ENCODE results near the gene IQGAP2. TPM values are rescaled to one million over a fixed set of nuclear protein-coding genes. Genes with fewer than 3 reads are reported as not detected.
A peak's percentile ranks its signal among the peaks of the same experiment; 100 is the strongest.

The IQGAP2 gene
- total and polyA plus RNA-seq, 2 donors from 2014 or later, result 23.2 to 35.8 TPM

DNA sequence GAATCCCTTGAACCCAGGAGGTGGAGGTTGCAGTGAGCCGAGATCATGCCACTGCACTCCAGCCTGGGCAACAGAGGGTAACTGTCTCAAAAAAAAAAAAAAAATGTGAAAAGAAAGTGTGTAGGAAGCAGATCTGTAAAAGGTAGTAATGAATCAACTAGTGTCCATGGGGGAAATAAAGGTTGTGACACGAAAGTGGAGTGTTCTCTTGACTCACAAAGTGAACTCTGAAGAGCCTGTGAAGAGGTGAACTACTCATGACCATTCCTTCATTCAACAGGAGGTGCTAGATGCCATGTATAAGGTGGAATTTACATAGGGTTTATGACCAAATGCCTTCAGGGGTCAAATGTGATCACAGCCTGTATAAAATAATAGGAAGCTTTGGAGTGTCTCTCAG, 12.8 kb downstream of the IQGAP2 start:
- no peak for FAIRE-seq
- no peak for DNase-seq
- Histone ChIP-seq H3K27me3 (ENCODE audit: control insufficient read depth, insufficient read depth, low read length) (no peaks in the 10 kb centered on the region), H3K9ac (ENCODE audit: low read length in 3 of 3) (no peak overlapping the region), H3K4me1 (ENCODE audit: control insufficient read depth in 2 of 3, insufficient read depth in 2 of 3, low read depth in 1 of 3, low read length in 3 of 3) (peaks cover 0 to under 1% (median 0%) of the 10 kb centered on the region in 3 donors), H3K36me3 (ENCODE audit: control insufficient read depth in 2 of 3, insufficient read depth in 3 of 3, low read length in 3 of 3) (no peaks in the 10 kb centered on the region), H3K4me3 (ENCODE audit: low read length in 3 of 3) (no peak overlapping the region), H3K9me3 (ENCODE audit: control insufficient read depth in 2 of 3, insufficient read depth in 1 of 3, low read length in 3 of 3) (no peaks in the 10 kb centered on the region), H3K27ac (ENCODE audit: low read depth in 2 of 2, low read length in 2 of 2) (no peak overlapping the region)
- intact Hi-C loops (cut with DNase I), result no loop called here
- TF ChIP-seq, protein P1, sequence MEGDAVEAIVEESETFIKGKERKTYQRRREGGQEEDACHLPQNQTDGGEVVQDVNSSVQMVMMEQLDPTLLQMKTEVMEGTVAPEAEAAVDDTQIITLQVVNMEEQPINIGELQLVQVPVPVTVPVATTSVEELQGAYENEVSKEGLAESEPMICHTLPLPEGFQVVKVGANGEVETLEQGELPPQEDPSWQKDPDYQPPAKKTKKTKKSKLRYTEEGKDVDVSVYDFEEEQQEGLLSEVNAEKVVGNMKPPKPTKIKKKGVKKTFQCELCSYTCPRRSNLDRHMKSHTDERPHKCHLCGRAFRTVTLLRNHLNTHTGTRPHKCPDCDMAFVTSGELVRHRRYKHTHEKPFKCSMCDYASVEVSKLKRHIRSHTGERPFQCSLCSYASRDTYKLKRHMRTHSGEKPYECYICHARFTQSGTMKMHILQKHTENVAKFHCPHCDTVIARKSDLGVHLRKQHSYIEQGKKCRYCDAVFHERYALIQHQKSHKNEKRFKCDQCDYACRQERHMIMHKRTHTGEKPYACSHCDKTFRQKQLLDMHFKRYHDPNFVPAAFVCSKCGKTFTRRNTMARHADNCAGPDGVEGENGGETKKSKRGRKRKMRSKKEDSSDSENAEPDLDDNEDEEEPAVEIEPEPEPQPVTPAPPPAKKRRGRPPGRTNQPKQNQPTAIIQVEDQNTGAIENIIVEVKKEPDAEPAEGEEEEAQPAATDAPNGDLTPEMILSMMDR (IDR thresholded peaks at IDR 0.05; ENCODE audit: borderline replicate concordance, extremely low read depth, insufficient read depth), result no peak

DNA sequence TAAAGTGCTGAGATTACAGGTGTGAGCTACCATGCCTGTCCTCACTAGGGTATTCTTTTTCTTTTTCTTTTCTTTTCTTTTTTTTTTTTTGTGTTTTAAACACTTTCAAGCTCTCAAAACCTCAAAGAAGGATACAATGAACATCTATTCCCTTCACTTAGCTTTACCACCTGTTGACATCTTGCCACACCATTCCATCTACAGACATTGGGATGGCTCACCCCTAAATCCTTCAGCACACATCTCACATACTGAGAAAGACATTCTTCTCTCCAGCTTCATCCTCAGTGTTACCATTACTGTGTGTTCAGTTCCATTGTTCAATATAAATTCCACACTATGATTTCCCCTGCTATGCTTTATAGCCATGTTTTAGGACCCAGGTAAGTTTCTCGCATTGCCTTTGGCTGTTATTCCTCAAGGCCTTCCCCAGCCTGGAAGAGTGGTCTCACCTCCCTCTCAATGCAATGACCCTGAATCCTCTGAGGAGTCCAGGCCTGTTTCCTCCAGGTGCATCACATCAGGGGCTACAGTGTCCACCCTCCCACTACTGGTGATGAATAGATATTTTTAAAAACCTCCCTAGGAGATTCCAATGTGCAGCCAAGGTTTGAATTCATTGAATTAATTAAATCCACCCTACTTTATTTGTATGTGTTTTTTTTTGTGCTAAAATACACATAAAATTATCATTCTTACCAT, 16.7 kb downstream of the IQGAP2 start:
- H3K4me3 ChIP-seq (ENCODE audit: low read length in 3 of 3), result no peak overlapping the region
- H3K4me1 ChIP-seq (ENCODE audit: control insufficient read depth in 2 of 3, insufficient read depth in 2 of 3, low read depth in 1 of 3, low read length in 3 of 3), result peaks cover 2 to 13% (median 5%) of the 10 kb centered on the region in 3 donors
- no peaks in the 10 kb centered on the region for H3K27me3 ChIP-seq (ENCODE audit: control insufficient read depth, insufficient read depth, low read length)
- FAIRE-seq (no peak), DNase-seq (peak in 3 of 5 donors; percentile 52 to 83 (median 66))
- H3K9ac ChIP-seq (ENCODE audit: low read length in 3 of 3), result no peak overlapping the region
- intact Hi-C loops (cut with DNase I), result no loop called here
- H3K9me3 ChIP-seq (ENCODE audit: control insufficient read depth in 2 of 3, insufficient read depth in 1 of 3, low read length in 3 of 3), result no peaks in the 10 kb centered on the region
- TF ChIP-seq, protein P1 (IDR thresholded peaks at IDR 0.05; ENCODE audit: borderline replicate concordance, extremely low read depth, insufficient read depth), result no peak
- H3K27ac ChIP-seq (ENCODE audit: low read depth in 2 of 2, low read length in 2 of 2), result no peak overlapping the region
- no peaks in the 10 kb centered on the region for H3K36me3 ChIP-seq (ENCODE audit: control insufficient read depth in 2 of 3, insufficient read depth in 3 of 3, low read length in 3 of 3)

DNA sequence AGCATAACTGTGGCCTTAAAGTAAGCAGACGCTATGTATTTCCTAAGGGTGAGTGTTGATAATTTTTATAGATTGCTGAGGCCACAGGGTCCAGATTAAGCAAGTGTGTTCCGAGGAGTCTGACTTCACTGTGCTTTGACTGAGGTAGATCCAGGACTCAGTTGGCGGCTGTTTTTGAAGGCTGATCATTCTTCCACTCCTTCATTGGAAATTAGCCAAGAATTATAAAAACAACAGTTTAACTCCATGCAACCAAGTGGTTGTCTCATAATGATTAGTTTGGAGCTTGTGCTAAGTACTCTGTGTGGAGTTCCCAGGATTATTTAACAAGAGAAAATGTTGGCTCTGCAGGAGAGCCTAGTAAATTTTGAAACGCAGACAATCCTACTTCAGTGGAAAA, 19.1 kb downstream of the IQGAP2 start:
- DNase-seq, result peak in 1 of 5 donors; percentile 35
- H3K9ac ChIP-seq (ENCODE audit: low read length in 3 of 3), result no peak overlapping the region
- no peak overlapping the region for H3K4me3 ChIP-seq (ENCODE audit: low read length in 3 of 3)
- intact Hi-C loops (cut with DNase I), result no loop called here
- H3K27ac ChIP-seq (ENCODE audit: low read depth in 2 of 2, low read length in 2 of 2), result no peak overlapping the region
- H3K27me3 ChIP-seq (ENCODE audit: control insufficient read depth, insufficient read depth, low read length), result no peaks in the 10 kb centered on the region
- TF ChIP-seq, protein P1 (IDR thresholded peaks at IDR 0.05; ENCODE audit: borderline replicate concordance, extremely low read depth, insufficient read depth), result no peak
- H3K36me3 ChIP-seq (ENCODE audit: control insufficient read depth in 2 of 3, insufficient read depth in 3 of 3, low read length in 3 of 3), result no peaks in the 10 kb centered on the region
- peaks cover 10 to 22% (median 15%) of the 10 kb centered on the region in 3 donors for H3K4me1 ChIP-seq (ENCODE audit: control insufficient read depth in 2 of 3, insufficient read depth in 2 of 3, low read depth in 1 of 3, low read length in 3 of 3)
- no peak for FAIRE-seq
- H3K9me3 ChIP-seq (ENCODE audit: control insufficient read depth in 2 of 3, insufficient read depth in 1 of 3, low read length in 3 of 3), result peaks cover 0 to 1% (median 0%) of the 10 kb centered on the region in 3 donors

Measured in kidney (tissue), 14 donors.